GM08714 (cell line): ENCODE results near the gene RAB25.

ENCODE experiments used
- H3K4me3 ChIP-seq: fragments of 200-500 bp; sonication (Bioruptor generic); 2 replicates; pipeline ENCODE4 v1.5.1; 2014; ENCODE audit warnings: mild to moderate bottlenecking, low read length, inconsistent platforms
- ZNF274 ChIP-seq: IDR thresholded peaks from 2 replicates; pipeline ENCODE4 v1.6.1; 2012; ENCODE audit warnings: mild to moderate bottlenecking, low read depth, low read length

RAB25 gene

DNA sequence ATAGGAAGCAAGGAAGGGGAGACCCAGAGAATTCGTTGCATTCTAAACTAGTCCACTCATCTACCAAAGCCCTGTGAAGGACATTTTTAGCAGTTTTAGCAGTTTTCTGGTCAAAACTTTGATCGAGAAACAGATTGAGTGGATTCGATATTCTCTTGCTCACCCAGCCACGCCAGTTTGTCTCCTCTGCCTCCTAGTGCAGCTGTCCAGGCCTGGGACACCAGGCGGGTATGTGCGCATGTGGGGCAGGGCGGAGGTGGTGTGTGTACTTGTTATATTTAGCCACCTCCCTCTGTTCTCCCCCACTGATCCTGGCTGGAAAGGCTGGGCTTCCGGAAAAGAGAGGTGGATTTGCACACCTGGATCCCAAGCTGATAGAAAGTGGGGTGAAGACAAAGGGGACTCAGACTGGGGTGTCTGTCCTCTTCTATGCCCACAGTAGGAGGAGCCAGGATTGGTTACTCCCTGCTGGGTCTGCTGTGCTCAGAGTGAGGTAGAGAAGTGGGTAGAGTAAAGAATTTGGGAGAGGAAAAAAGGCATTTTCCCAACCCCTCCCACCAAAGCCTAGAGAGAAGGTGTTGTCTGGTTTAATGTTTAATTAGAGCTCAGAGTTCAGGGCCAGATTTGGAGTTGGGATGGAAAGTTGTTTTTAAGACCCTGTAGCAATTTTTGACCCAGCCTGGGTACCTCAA is 57.4 kb downstream of the RAB25 start:
- no peak for TF ChIP-seq ZNF274
- no peak overlapping the region for H3K4me3 ChIP-seq

DNA sequence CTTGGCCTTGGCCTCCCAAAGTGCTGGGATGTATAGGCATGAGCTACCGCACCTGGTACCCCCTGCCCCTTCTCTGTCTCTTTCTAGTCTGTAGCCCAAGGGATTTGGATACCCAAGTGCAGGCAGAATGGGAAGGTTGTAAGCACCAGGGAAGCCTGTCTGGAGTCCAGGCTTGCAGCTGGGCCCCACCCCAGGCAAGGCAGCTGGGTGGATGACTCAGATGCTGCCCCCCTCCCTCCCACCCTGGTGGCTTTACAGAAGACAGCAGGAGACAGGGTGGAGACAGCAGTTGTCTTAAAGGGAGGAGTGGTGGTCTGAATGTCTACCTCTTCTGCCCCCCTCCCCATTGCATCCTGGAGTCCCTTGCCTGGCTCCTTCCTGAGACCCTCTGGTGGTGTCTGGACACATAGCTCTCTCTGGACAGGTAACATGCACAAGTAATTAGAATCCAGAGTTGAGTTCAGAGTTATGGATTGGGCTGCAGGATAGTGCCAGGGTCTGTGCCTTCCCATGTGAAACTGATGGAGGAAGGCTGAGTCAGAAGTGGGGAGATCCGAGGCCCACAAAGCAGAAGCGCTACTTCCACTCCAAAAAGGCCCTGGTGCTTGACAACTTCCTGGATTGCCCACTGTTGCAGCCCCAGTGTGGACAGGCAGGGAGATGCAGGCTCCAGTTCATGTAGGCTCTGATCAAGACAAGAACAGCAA is 58.7 kb downstream of the RAB25 start:
- no peak for TF ChIP-seq ZNF274
- no peak overlapping the region for H3K4me3 ChIP-seq
